SK-N-MC (cell line): Measurements from ENCODE around the gene DHRS7.

Experiments used
- DNase-seq: peaks from one replicate; pipeline ENCODE4 v3.0.0-alpha.2; 2011; ENCODE audit warnings: low read depth, low spot score
- H3K27ac ChIP-seq: fragments of 200-600 bp; sonication (generic); 2 replicates; pipeline ENCODE4 v1.5.1; 2016; ENCODE audit warnings: mixed run types
- H3K36me3 ChIP-seq: fragments of 200-600 bp; sonication (generic); 2 replicates; pipeline ENCODE4 v1.6.1; 2017; ENCODE audit warnings: antibody characterized with exemption, low read length, mixed read lengths; ENCODE audit not compliant: insufficient read depth
- H3K4me3 ChIP-seq: fragments of 200-600 bp; sonication (generic); 2 replicates; pipeline ENCODE4 v1.5.1; 2016
- H3K9ac ChIP-seq: fragments of 200-600 bp; sonication (generic); 2 replicates; pipeline ENCODE4 v1.8.0; 2017; ENCODE audit warnings: mixed run types, mixed read lengths; ENCODE audit not compliant: insufficient read length
- H3K9me3 ChIP-seq: fragments of 200-600 bp; sonication (generic); 2 replicates; pipeline ENCODE4 v1.6.1; 2017; ENCODE audit warnings: low read depth, mild to moderate bottlenecking, antibody characterized with exemption, low read length, moderate library complexity, mixed read lengths
- EZH2 ChIP-seq: fragments of 200-600 bp; sonication (generic); IDR thresholded peaks from one replicate; pipeline ENCODE4 v1.6.1; 2017; ENCODE audit warnings: antibody characterized with exemption
- FOXP2 ChIP-seq: optimal IDR thresholded peaks from 2 replicates; pipeline ENCODE3; 2011; ENCODE audit warnings: mild to moderate bottlenecking, moderate library complexity; ENCODE audit not compliant: insufficient read depth; ENCODE audit errors: extremely low read length, control extremely low read depth
- POLR2AphosphoS5 ChIP-seq: IDR thresholded peaks from 2 replicates; pipeline ENCODE4 v1.6.1; 2012; ENCODE audit warnings: mild to moderate bottlenecking, low read depth, low read length, borderline replicate concordance

DHRS7 gene

GRCh38 chr14:60164712-60165546 is at the start of gene DHRS7:
Gene DHRS7 (minus strand): TSS chr14:60165398. CDS start chr14:60165309, 89 bp downstream.
- TF ChIP-seq POLR2AphosphoS5 (no peak; the same call in 1 of the 2 replicates), FOXP2 (no peak), EZH2 (no peak)
- DNase-seq = peak; percentile 18
- Histone ChIP-seq H3K9ac (peak within 1 kb of the TSS; percentile 56), H3K9me3 (no peaks in the 10 kb centered on the region), H3K4me3 (peak within 1 kb of the TSS; percentile 81), H3K36me3 (no peaks in the 10 kb centered on the region), H3K27ac (no peak within 1 kb of the TSS)

- no peaks in the 10 kb centered on the region for H3K36me3 ChIP-seq
- no peak overlapping the region for H3K4me3 ChIP-seq
- no peaks in the 10 kb centered on the region for H3K9me3 ChIP-seq
- no peak overlapping the region for H3K27ac ChIP-seq
- no peak for DNase-seq
- no peak overlapping the region for H3K9ac ChIP-seq
- TF ChIP-seq EZH2 = no peak
- no peak for TF ChIP-seq POLR2AphosphoS5
- no peak for TF ChIP-seq FOXP2
Observed at GRCh38 chr14:60214415-60215126, 49.4 kb upstream of the DHRS7 start.

GRCh38 chr14:60214003-60214402 is 48.8 kb upstream of the DHRS7 start:
- Histone ChIP-seq H3K9ac (no peak overlapping the region), H3K9me3 (no peaks in the 10 kb centered on the region), H3K4me3 (no peak overlapping the region), H3K27ac (no peak overlapping the region), H3K36me3 (no peaks in the 10 kb centered on the region)
- no peak for DNase-seq
- TF ChIP-seq FOXP2 (no peak), POLR2AphosphoS5 (no peak), EZH2 (no peak)

- DNase-seq = no peak
- Histone ChIP-seq H3K4me3 (no peak overlapping the region), H3K9me3 (no peaks in the 10 kb centered on the region), H3K36me3 (no peaks in the 10 kb centered on the region), H3K9ac (no peak overlapping the region), H3K27ac (no peak overlapping the region)
- no peak for TF ChIP-seq EZH2
- no peak for TF ChIP-seq POLR2AphosphoS5
- no peak for TF ChIP-seq FOXP2
Observed at GRCh38 chr14:60212503-60213371, 47.5 kb upstream of the DHRS7 start.

- H3K36me3 ChIP-seq = no peaks in the 10 kb centered on the region
- TF ChIP-seq FOXP2 = no peak
- DNase-seq = no peak
- no peaks in the 10 kb centered on the region for H3K9me3 ChIP-seq
- H3K9ac ChIP-seq = no peak overlapping the region
- no peak overlapping the region for H3K27ac ChIP-seq
- no peak overlapping the region for H3K4me3 ChIP-seq
Observed at GRCh38 chr14:60211153-60211552, 46.0 kb upstream of the DHRS7 start.

- no peak for TF ChIP-seq FOXP2
- TF ChIP-seq EZH2 = no peak
- no peak for TF ChIP-seq POLR2AphosphoS5
- no peak overlapping the region for H3K4me3 ChIP-seq
Observed at GRCh38 chr14:60210703-60211102, 45.5 kb upstream of the DHRS7 start.

GRCh38 chr14:60206837-60207533 is 41.8 kb upstream of the DHRS7 start:
- H3K9ac ChIP-seq = no peak overlapping the region
- no peaks in the 10 kb centered on the region for H3K9me3 ChIP-seq
- H3K4me3 ChIP-seq = no peak overlapping the region
- TF ChIP-seq EZH2 (no peak), POLR2AphosphoS5 (no peak), FOXP2 (no peak)
- H3K36me3 ChIP-seq = no peaks in the 10 kb centered on the region
- no peak for DNase-seq
- no peak overlapping the region for H3K27ac ChIP-seq

More at GRCh38 chr14:60210703-60211102, 45.5 kb upstream of the DHRS7 start:
- Histone ChIP-seq H3K36me3 (no peaks in the 10 kb centered on the region), H3K9me3 (no peaks in the 10 kb centered on the region), H3K27ac (no peak overlapping the region), H3K9ac (no peak overlapping the region)
- no peak for DNase-seq
